B cell (primary cell): ENCODE results near the gene TRAF3. TPM values are rescaled to one million over a fixed set of nuclear protein-coding genes. Genes with fewer than 3 reads are reported as not detected.

Experiments used
- ATAC-seq: fragments of 200-7000 bp; cut with Tn5 transposase; one replicate; pipeline ENCODE4 v1.10.0; 2021; ENCODE audit warnings: low read depth, mild to moderate bottlenecking, moderate number of reproducible peaks, moderate library complexity
- CTCF ChIA-PET: fragments of 350-600 bp; sonication (Branson Sonifier 250); formaldehyde crosslinking; loops from one replicate; lab custom pipeline; 2021; ENCODE audit warnings: antibody characterized with exemption, inconsistent platforms; lab: Charles Lee
- POLR2A ChIA-PET: fragments of 350-600 bp; sonication (Branson Sonifier 250); formaldehyde crosslinking; loops from one replicate; lab custom pipeline; 2021; ENCODE audit warnings: antibody characterized with exemption; lab: Charles Lee
- DNase-seq: peaks from one replicate; pipeline ENCODE4 v3.0.0; 2013
- H2AFZ ChIP-seq: 2 replicates; pipeline ENCODE4 v1.6.1; 2012; ENCODE audit warnings: mild to moderate bottlenecking, low read depth, low read length; ENCODE audit not compliant: insufficient read depth, poor library complexity, severe bottlenecking
- H3K27ac ChIP-seq, 2 donors: 1 replicate in 1 of 2; 2 replicates in 1 of 2; pipeline ENCODE4 v1.5.1; 2012 to 2013; ENCODE audit warnings: low read length in 2 of 2, mild to moderate bottlenecking in 2 of 2, moderate library complexity in 1 of 2
- H3K27me3 ChIP-seq, 4 experiments: fragments of 200-600 bp in 1 of 4; sonication (generic) in 1 of 4; replicated peaks in 1 of 4; 1 replicate in 2 of 4; 2 replicates in 2 of 4; pipeline versions ENCODE4 v1.6.1 to v1.7.0; 2013 to 2016; ENCODE audit warnings: low read length in 3 of 4, mild to moderate bottlenecking in 2 of 4, mixed read lengths in 1 of 4, moderate library complexity in 1 of 4; ENCODE audit not compliant: insufficient read depth in 4 of 4, control insufficient read depth in 3 of 4; ENCODE audit errors: control extremely low read depth in 1 of 4
- H3K36me3 ChIP-seq, 2 experiments: replicated peaks in 1 of 2; 1 replicate in 1 of 2; 2 replicates in 1 of 2; pipeline versions ENCODE4 v1.6.1 to v1.7.1; 2013; ENCODE audit warnings: low read length in 1 of 2; ENCODE audit not compliant: insufficient read depth in 2 of 2, control insufficient read depth in 1 of 2; ENCODE audit errors: control extremely low read depth in 1 of 2, extremely low read depth in 1 of 2
- H3K4me1 ChIP-seq, 2 donors: fragments of 200-600 bp in 1 of 2; sonication (generic) in 1 of 2; 1 replicate in 1 of 2; 2 replicates in 1 of 2; pipeline versions ENCODE4 v1.5.1 to v1.6.1; 2013 to 2017; ENCODE audit warnings: low read length in 2 of 2; ENCODE audit not compliant: control insufficient read depth in 2 of 2, insufficient read depth in 2 of 2
- H3K4me2 ChIP-seq: replicated peaks from 2 replicates; pipeline ENCODE3; 2012; ENCODE audit warnings: mild to moderate bottlenecking, low read depth, low read length; ENCODE audit not compliant: poor library complexity, severe bottlenecking
- H3K4me3 ChIP-seq, 5 experiments: fragments of 200-600 bp in 1 of 5; sonication (generic) in 1 of 5; 1 replicate in 3 of 5; 2 replicates in 2 of 5; pipeline versions ENCODE4 v1.5.1 to v1.7.0; 2011 to 2016; ENCODE audit warnings: low read length in 4 of 5, mild to moderate bottlenecking in 4 of 5, low read depth in 2 of 5, control low read depth in 1 of 5, moderate library complexity in 1 of 5; ENCODE audit not compliant: insufficient read depth in 1 of 5; ENCODE audit errors: control extremely low read depth in 1 of 5, extremely low read depth in 1 of 5
- H3K79me2 ChIP-seq: fragments of 200-600 bp; sonication (generic); one replicate; pipeline ENCODE4 v1.6.0; 2016; ENCODE audit warnings: low read length; ENCODE audit not compliant: control insufficient read depth, insufficient read depth
- H3K9ac ChIP-seq: fragments of 200-600 bp; sonication (generic); 2 replicates; pipeline ENCODE4 v1.6.1; 2017; ENCODE audit warnings: mild to moderate bottlenecking, low read length, moderate library complexity
- H3K9me3 ChIP-seq, 3 donors: one replicate each; pipeline versions ENCODE4 v1.6.1 to v1.7.1; 2013; ENCODE audit warnings: low read length in 2 of 3; ENCODE audit not compliant: control insufficient read depth in 2 of 3, insufficient read depth in 1 of 3; ENCODE audit errors: control extremely low read depth in 1 of 3
- H4K20me1 ChIP-seq: 2 replicates; pipeline ENCODE4 v1.6.0; 2012; ENCODE audit warnings: mild to moderate bottlenecking, low read length; ENCODE audit not compliant: insufficient read depth, control insufficient read depth, poor library complexity, severe bottlenecking
- H3K27ac Mint-ChIP-seq: one replicate; pipeline ENCODE4 v1.8.0; 2021; ENCODE audit warnings: mixed read lengths
- H3K27me3 Mint-ChIP-seq: one replicate; pipeline ENCODE4 v1.8.0; 2021; ENCODE audit warnings: mixed read lengths
- H3K4me1 Mint-ChIP-seq: one replicate; pipeline ENCODE4 v1.8.0; 2021; ENCODE audit warnings: mixed read lengths
- H3K4me3 Mint-ChIP-seq: one replicate; pipeline ENCODE4 v1.8.0; 2021; ENCODE audit warnings: mixed read lengths
- H3K9me3 Mint-ChIP-seq: one replicate; pipeline ENCODE4 v1.8.0; 2022; ENCODE audit warnings: mixed read lengths; ENCODE audit not compliant: insufficient read depth
- CTCF ChIP-seq: fragments of 200-600 bp; IDR thresholded peaks from one replicate; pipeline ENCODE4 v1.8.0; 2022; ENCODE audit warnings: antibody characterized with exemption, mild to moderate bottlenecking
- EZH2 ChIP-seq: IDR thresholded peaks from 2 replicates; pipeline ENCODE4 v1.6.1; 2012; ENCODE audit warnings: borderline replicate concordance, low read depth, mild to moderate bottlenecking, moderate library complexity, low read length; ENCODE audit not compliant: insufficient read depth, poor library complexity, severe bottlenecking
- WGBS: methylation state at CpG from one replicate; pipeline ENCODE4 v1.1.5; 2013; ENCODE audit warnings: missing lambda C conversion rate; ENCODE audit not compliant: insufficient coverage; 5-methylcytosine and 5-hydroxymethylcytosine counted together
- intact Hi-C: fragments of 100-400 bp; cut with micrococcal nuclease; formaldehyde crosslinking; loops from one replicate; pipeline ENCODE4 v1.10.0; 2022
- polyA plus RNA-seq: library from polyadenylated mRNA; depleted of rRNA; stranded (reverse); fragments of >200 nt; gene quantifications from 2 replicates; pipeline ENCODE4 v1.2.3, GENCODE V29; 2012
- total RNA-seq, 2 donors: library from RNA; stranded (reverse); fragments of 120-200 nt in 1 of 2; gene quantifications; 1 replicate in 1 of 2; 2 replicates in 1 of 2; pipeline versions ENCODE4 v1.2.3 to v1.2.4, GENCODE V29; 2013 to 2022

The TRAF3 gene
- total and polyA plus RNA-seq, 2 donors (not counting 1 experiment from before 2014, with no cell fraction given) = 42.8 to 89.8 TPM

- H3K4me1 Mint-ChIP-seq = peaks cover 38% of the 10 kb centered on the region
- ATAC-seq (no peak), DNase-seq (no peak)
- no peak overlapping the region for H2AFZ ChIP-seq
- no peaks in the 10 kb centered on the region for H3K79me2 ChIP-seq
- H3K27ac Mint-ChIP-seq = no peak overlapping the region
- H3K4me3 ChIP-seq = no peak overlapping the region
- 100% methylated on average over 1 of the region's 1 CpG for WGBS
- H3K4me2 ChIP-seq = no peak overlapping the region
- intact Hi-C loops = loop anchor here (10.0 kb wide), 1 partner anchor 134 kb away; the partner anchor contains the start of gene CDC42BPB
- no peak overlapping the region for H3K4me3 Mint-ChIP-seq
- no peak for TF ChIP-seq EZH2
- TF ChIP-seq CTCF = no peak
- H3K36me3 ChIP-seq = no peaks in the 10 kb centered on the region
- CTCF ChIA-PET = interaction anchor here (2.4 kb wide), 1 partner anchor 226 kb away, joined by 8 read pairs; no protein-coding TSS in a partner anchor
- H3K27me3 Mint-ChIP-seq = peaks cover 11% of the 10 kb centered on the region
- H3K9ac ChIP-seq = no peak overlapping the region
- no peaks in the 10 kb centered on the region for H3K9me3 Mint-ChIP-seq
- no peak overlapping the region for H3K27ac ChIP-seq
- H4K20me1 ChIP-seq = no peaks in the 10 kb centered on the region
- peaks cover 0 to 17% (median 0%) of the 10 kb centered on the region in 3 donors for H3K9me3 ChIP-seq
- peaks cover 46% of the 10 kb centered on the region in 2 donors for H3K4me1 ChIP-seq
- POLR2A ChIA-PET = no interaction called here
- H3K27me3 ChIP-seq = peaks cover 0 to 28% (median 12%) of the 10 kb centered on the region in 4 experiments
These were observed 143.7 kb downstream of the TRAF3 start for GRCh38 chr14:102920998-102921304.

- no peak within 1 kb of the TSS for H3K4me3 Mint-ChIP-seq
- POLR2A ChIA-PET = no interaction called here
- 8% methylated on average over 56 of the region's 56 CpGs for WGBS
- peaks cover 28% of the 10 kb centered on the region for H3K4me1 Mint-ChIP-seq
- Histone ChIP-seq H2AFZ (peak within 1 kb of the TSS; percentile 40), H3K4me2 (peak within 1 kb of the TSS; percentile 91), H3K4me1 (peaks cover 33 to 34% of the 10 kb centered on the region in 2 donors), H3K4me3 (peak within 1 kb of the TSS in 4 of 5 experiments; percentile 30 to 62 (median 49)), H3K27ac (no peak within 1 kb of the TSS), H3K27me3 (peaks cover 0 to 31% (median 12%) of the 10 kb centered on the region in 4 experiments), H4K20me1 (no peaks in the 10 kb centered on the region), H3K79me2 (no peaks in the 10 kb centered on the region), H3K9me3 (peaks cover 0 to 20% (median 0%) of the 10 kb centered on the region in 3 donors), H3K36me3 (no peaks in the 10 kb centered on the region), H3K9ac (peak within 1 kb of the TSS; percentile 65)
- TF ChIP-seq EZH2 = no peak
- no peak within 1 kb of the TSS for H3K27ac Mint-ChIP-seq
- DNase-seq (peak; percentile 44), ATAC-seq (peak; percentile 31)
- CTCF ChIA-PET = interaction anchor here (2.4 kb wide), 1 partner anchor 228 kb away, joined by 8 read pairs; no protein-coding TSS in a partner anchor
- no peaks in the 10 kb centered on the region for H3K9me3 Mint-ChIP-seq
- intact Hi-C loops = loop anchor here (10.0 kb wide), 1 partner anchor 132 kb away; the partner anchor contains the start of gene CDC42BPB
- peaks cover 14% of the 10 kb centered on the region for H3K27me3 Mint-ChIP-seq
These were observed 145.4 kb downstream of the TRAF3 start, which contains the start of gene AMN for GRCh38 chr14:102922490-102923200. Gene AMN, plus strand, starts transcription at chr14:102922663. Its CDS starts 26 bp downstream, at chr14:102922689.
